OCI-LY3 (cell line): ENCODE measurements around the gene TEAD1.

Experiments
- EZH2phosphoT487 ChIP-seq: fragments of 200-600 bp; shearing (Covaris generic); IDR thresholded peaks from 2 replicates; pipeline ENCODE4 v1.6.1; 2018; ENCODE audit warnings: antibody characterized with exemption, mixed run types, low read depth
- TF ChIP-seq, protein P1 (sequence below): fragments of 200-600, 300-600 bp; sonication (generic); IDR thresholded peaks from 2 replicates; pipeline ENCODE4 v1.5.1; 2014; ENCODE audit warnings: antibody characterized with exemption, low read length, low read depth

DNA sequence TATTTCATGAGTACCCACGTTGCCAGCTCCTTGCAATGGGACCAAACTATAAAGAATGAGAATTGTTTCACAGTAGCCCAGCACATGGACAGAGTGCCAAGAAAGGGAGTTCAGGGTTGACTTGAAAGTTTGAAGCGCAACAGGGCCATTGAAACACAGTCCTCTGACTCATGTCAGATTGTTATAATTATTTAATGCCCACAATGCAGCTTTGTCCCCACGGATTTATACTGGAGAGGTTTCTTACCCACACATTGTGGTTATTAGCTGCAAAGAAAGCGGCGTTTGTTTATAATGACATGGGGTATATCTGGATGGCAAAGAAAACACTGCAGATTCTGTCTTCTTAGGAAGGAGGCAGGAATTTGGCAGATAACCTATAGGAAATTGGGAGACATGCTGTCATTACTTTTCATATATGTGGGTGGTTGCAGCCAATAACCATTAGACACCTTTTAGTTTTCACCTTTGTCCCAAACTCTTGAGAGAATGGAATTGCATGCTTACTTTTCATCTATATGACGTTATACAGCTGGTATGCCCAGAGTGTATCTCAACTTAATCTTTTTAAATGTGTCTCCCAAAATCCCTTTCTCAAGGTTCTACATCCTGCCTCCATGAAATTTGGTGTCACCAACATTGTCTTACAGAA, 143.6 kb downstream of the TEAD1 start:
- TF ChIP-seq, protein P1, sequence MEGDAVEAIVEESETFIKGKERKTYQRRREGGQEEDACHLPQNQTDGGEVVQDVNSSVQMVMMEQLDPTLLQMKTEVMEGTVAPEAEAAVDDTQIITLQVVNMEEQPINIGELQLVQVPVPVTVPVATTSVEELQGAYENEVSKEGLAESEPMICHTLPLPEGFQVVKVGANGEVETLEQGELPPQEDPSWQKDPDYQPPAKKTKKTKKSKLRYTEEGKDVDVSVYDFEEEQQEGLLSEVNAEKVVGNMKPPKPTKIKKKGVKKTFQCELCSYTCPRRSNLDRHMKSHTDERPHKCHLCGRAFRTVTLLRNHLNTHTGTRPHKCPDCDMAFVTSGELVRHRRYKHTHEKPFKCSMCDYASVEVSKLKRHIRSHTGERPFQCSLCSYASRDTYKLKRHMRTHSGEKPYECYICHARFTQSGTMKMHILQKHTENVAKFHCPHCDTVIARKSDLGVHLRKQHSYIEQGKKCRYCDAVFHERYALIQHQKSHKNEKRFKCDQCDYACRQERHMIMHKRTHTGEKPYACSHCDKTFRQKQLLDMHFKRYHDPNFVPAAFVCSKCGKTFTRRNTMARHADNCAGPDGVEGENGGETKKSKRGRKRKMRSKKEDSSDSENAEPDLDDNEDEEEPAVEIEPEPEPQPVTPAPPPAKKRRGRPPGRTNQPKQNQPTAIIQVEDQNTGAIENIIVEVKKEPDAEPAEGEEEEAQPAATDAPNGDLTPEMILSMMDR = no peak
- no peak for TF ChIP-seq EZH2phosphoT487
